B cell (primary cell): ENCODE results near the gene ACSS1. TPM values are rescaled to one million over a fixed set of nuclear protein-coding genes. Genes with fewer than 3 reads are reported as not detected.

ENCODE experiments used
- ATAC-seq: fragments of 200-7000 bp; cut with Tn5 transposase; one replicate; pipeline ENCODE4 v1.10.0; 2021; ENCODE audit warnings: low read depth, mild to moderate bottlenecking, moderate number of reproducible peaks, moderate library complexity
- CTCF ChIA-PET: fragments of 350-600 bp; sonication (Branson Sonifier 250); formaldehyde crosslinking; loops from one replicate; lab custom pipeline; 2021; ENCODE audit warnings: antibody characterized with exemption, inconsistent platforms; lab: Charles Lee
- POLR2A ChIA-PET: fragments of 350-600 bp; sonication (Branson Sonifier 250); formaldehyde crosslinking; loops from one replicate; lab custom pipeline; 2021; ENCODE audit warnings: antibody characterized with exemption; lab: Charles Lee
- DNase-seq: peaks from one replicate; pipeline ENCODE4 v3.0.0; 2013
- H2AFZ ChIP-seq: 2 replicates; pipeline ENCODE4 v1.6.1; 2012; ENCODE audit warnings: mild to moderate bottlenecking, low read depth, low read length; ENCODE audit not compliant: insufficient read depth, poor library complexity, severe bottlenecking
- H3K27ac ChIP-seq, 2 donors: 1 replicate in 1 of 2; 2 replicates in 1 of 2; pipeline ENCODE4 v1.5.1; 2012 to 2013; ENCODE audit warnings: low read length in 2 of 2, mild to moderate bottlenecking in 2 of 2, moderate library complexity in 1 of 2
- H3K27me3 ChIP-seq, 4 experiments: fragments of 200-600 bp in 1 of 4; sonication (generic) in 1 of 4; replicated peaks in 1 of 4; 1 replicate in 2 of 4; 2 replicates in 2 of 4; pipeline versions ENCODE4 v1.6.1 to v1.7.0; 2013 to 2016; ENCODE audit warnings: low read length in 3 of 4, mild to moderate bottlenecking in 2 of 4, mixed read lengths in 1 of 4, moderate library complexity in 1 of 4; ENCODE audit not compliant: insufficient read depth in 4 of 4, control insufficient read depth in 3 of 4; ENCODE audit errors: control extremely low read depth in 1 of 4
- H3K36me3 ChIP-seq, 2 experiments: replicated peaks in 1 of 2; 1 replicate in 1 of 2; 2 replicates in 1 of 2; pipeline versions ENCODE4 v1.6.1 to v1.7.1; 2013; ENCODE audit warnings: low read length in 1 of 2; ENCODE audit not compliant: insufficient read depth in 2 of 2, control insufficient read depth in 1 of 2; ENCODE audit errors: control extremely low read depth in 1 of 2, extremely low read depth in 1 of 2
- H3K4me1 ChIP-seq, 2 donors: fragments of 200-600 bp in 1 of 2; sonication (generic) in 1 of 2; 1 replicate in 1 of 2; 2 replicates in 1 of 2; pipeline versions ENCODE4 v1.5.1 to v1.6.1; 2013 to 2017; ENCODE audit warnings: low read length in 2 of 2; ENCODE audit not compliant: control insufficient read depth in 2 of 2, insufficient read depth in 2 of 2
- H3K4me2 ChIP-seq: replicated peaks from 2 replicates; pipeline ENCODE3; 2012; ENCODE audit warnings: mild to moderate bottlenecking, low read depth, low read length; ENCODE audit not compliant: poor library complexity, severe bottlenecking
- H3K4me3 ChIP-seq, 5 experiments: fragments of 200-600 bp in 1 of 5; sonication (generic) in 1 of 5; 1 replicate in 3 of 5; 2 replicates in 2 of 5; pipeline versions ENCODE4 v1.5.1 to v1.7.0; 2011 to 2016; ENCODE audit warnings: low read length in 4 of 5, mild to moderate bottlenecking in 4 of 5, low read depth in 2 of 5, control low read depth in 1 of 5, moderate library complexity in 1 of 5; ENCODE audit not compliant: insufficient read depth in 1 of 5; ENCODE audit errors: control extremely low read depth in 1 of 5, extremely low read depth in 1 of 5
- H3K79me2 ChIP-seq: fragments of 200-600 bp; sonication (generic); one replicate; pipeline ENCODE4 v1.6.0; 2016; ENCODE audit warnings: low read length; ENCODE audit not compliant: control insufficient read depth, insufficient read depth
- H3K9ac ChIP-seq: fragments of 200-600 bp; sonication (generic); 2 replicates; pipeline ENCODE4 v1.6.1; 2017; ENCODE audit warnings: mild to moderate bottlenecking, low read length, moderate library complexity
- H3K9me3 ChIP-seq, 3 donors: one replicate each; pipeline versions ENCODE4 v1.6.1 to v1.7.1; 2013; ENCODE audit warnings: low read length in 2 of 3; ENCODE audit not compliant: control insufficient read depth in 2 of 3, insufficient read depth in 1 of 3; ENCODE audit errors: control extremely low read depth in 1 of 3
- H4K20me1 ChIP-seq: 2 replicates; pipeline ENCODE4 v1.6.0; 2012; ENCODE audit warnings: mild to moderate bottlenecking, low read length; ENCODE audit not compliant: insufficient read depth, control insufficient read depth, poor library complexity, severe bottlenecking
- H3K27ac Mint-ChIP-seq: one replicate; pipeline ENCODE4 v1.8.0; 2021; ENCODE audit warnings: mixed read lengths
- H3K27me3 Mint-ChIP-seq: one replicate; pipeline ENCODE4 v1.8.0; 2021; ENCODE audit warnings: mixed read lengths
- H3K4me1 Mint-ChIP-seq: one replicate; pipeline ENCODE4 v1.8.0; 2021; ENCODE audit warnings: mixed read lengths
- H3K4me3 Mint-ChIP-seq: one replicate; pipeline ENCODE4 v1.8.0; 2021; ENCODE audit warnings: mixed read lengths
- H3K9me3 Mint-ChIP-seq: one replicate; pipeline ENCODE4 v1.8.0; 2022; ENCODE audit warnings: mixed read lengths; ENCODE audit not compliant: insufficient read depth
- EZH2 ChIP-seq: IDR thresholded peaks from 2 replicates; pipeline ENCODE4 v1.6.1; 2012; ENCODE audit warnings: borderline replicate concordance, low read depth, mild to moderate bottlenecking, moderate library complexity, low read length; ENCODE audit not compliant: insufficient read depth, poor library complexity, severe bottlenecking
- WGBS: methylation state at CpG from one replicate; pipeline ENCODE4 v1.1.5; 2013; ENCODE audit warnings: missing lambda C conversion rate; ENCODE audit not compliant: insufficient coverage; 5-methylcytosine and 5-hydroxymethylcytosine counted together
- intact Hi-C: fragments of 100-400 bp; cut with micrococcal nuclease; formaldehyde crosslinking; loops from one replicate; pipeline ENCODE4 v1.10.0; 2022
- polyA plus RNA-seq: library from polyadenylated mRNA; depleted of rRNA; stranded (reverse); fragments of >200 nt; gene quantifications from 2 replicates; pipeline ENCODE4 v1.2.3, GENCODE V29; 2012
- total RNA-seq, 2 donors: library from RNA; stranded (reverse); fragments of 120-200 nt in 1 of 2; gene quantifications; 1 replicate in 1 of 2; 2 replicates in 1 of 2; pipeline versions ENCODE4 v1.2.3 to v1.2.4, GENCODE V29; 2013 to 2022
- TF ChIP-seq, protein P1 (sequence below): fragments of 200-600 bp; IDR thresholded peaks from one replicate; pipeline ENCODE4 v1.8.0; 2022; ENCODE audit warnings: antibody characterized with exemption, mild to moderate bottlenecking

The ACSS1 gene
- total and polyA plus RNA-seq, 2 donors (not counting 1 experiment from before 2014, with no cell fraction given): 82.7 to 95.5 TPM

DNA sequence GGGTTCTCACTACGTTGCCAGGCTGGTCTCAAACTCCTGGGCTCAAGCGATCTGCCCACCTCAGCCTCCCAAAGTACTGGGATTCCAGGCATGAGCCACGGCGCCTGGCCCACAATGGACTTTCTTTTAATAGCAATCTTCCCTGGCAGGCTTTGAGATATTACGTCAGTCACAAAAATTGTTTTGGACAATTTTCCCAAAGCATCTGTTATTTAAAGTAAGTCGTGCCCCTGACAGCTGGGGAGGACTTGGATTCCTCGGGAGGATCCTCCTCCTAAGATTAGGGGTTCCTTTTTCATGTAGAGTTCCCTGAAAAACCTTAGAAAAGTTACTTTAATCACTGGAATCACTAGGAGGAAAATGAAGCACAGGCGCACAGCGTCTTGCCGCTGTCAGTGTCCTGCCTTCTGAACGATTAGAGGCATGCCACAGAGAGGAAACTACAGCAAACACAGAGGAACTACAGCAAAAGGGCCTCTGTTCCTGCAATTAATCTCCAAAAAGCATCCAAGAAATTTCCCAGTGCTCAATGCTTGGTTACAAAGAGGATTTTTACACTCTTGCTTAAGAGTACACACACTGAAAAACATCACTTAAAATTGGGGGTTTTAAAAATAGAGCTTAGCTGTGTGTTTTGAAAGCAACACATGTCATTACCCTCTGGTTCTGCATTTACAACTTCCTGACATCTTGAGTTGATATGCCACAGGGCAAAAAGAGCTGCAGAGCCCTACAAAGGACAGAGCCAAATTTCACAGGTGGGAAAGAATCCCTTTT lies 4.5 kb downstream of the ACSS1 start:
- Histone ChIP-seq H3K79me2 (peaks cover 86% of the 10 kb centered on the region), H3K4me2 (peak overlapping the region; percentile 79), H3K27me3 (no peaks in the 10 kb centered on the region), H3K9me3 (no peaks in the 10 kb centered on the region), H3K36me3 (peaks cover 0 to 26% of the 10 kb centered on the region in 2 experiments), H4K20me1 (peaks cover 75% of the 10 kb centered on the region), H3K4me3 (peak overlapping the region in 4 of 5 experiments; percentile 8 to 61 (median 30)), H3K4me1 (peaks cover 68 to 77% of the 10 kb centered on the region in 2 donors), H3K27ac (peak overlapping the region; percentile 65 to 93), H2AFZ (no peak overlapping the region), H3K9ac (peak overlapping the region; percentile 64)
- 38% methylated on average over 9 of the region's 11 CpGs for WGBS
- Mint-ChIP-seq H3K9me3 (no peaks in the 10 kb centered on the region), H3K27ac (peak overlapping the region; percentile 97), H3K4me3 (peak overlapping the region; percentile 79), H3K4me1 (peaks cover 85% of the 10 kb centered on the region), H3K27me3 (no peaks in the 10 kb centered on the region)
- POLR2A ChIA-PET: no interaction called here
- CTCF ChIA-PET: interaction anchor here (0.8 to 4.0 kb wide), 7 partner anchors 9 to 58 kb away, joined by 3 to 23 read pairs (median 4); no protein-coding TSS in a partner anchor
- no peak for ATAC-seq
- peak; percentile 36 for DNase-seq
- TF ChIP-seq, protein P1, sequence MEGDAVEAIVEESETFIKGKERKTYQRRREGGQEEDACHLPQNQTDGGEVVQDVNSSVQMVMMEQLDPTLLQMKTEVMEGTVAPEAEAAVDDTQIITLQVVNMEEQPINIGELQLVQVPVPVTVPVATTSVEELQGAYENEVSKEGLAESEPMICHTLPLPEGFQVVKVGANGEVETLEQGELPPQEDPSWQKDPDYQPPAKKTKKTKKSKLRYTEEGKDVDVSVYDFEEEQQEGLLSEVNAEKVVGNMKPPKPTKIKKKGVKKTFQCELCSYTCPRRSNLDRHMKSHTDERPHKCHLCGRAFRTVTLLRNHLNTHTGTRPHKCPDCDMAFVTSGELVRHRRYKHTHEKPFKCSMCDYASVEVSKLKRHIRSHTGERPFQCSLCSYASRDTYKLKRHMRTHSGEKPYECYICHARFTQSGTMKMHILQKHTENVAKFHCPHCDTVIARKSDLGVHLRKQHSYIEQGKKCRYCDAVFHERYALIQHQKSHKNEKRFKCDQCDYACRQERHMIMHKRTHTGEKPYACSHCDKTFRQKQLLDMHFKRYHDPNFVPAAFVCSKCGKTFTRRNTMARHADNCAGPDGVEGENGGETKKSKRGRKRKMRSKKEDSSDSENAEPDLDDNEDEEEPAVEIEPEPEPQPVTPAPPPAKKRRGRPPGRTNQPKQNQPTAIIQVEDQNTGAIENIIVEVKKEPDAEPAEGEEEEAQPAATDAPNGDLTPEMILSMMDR: no peak
- TF ChIP-seq EZH2: no peak
- intact Hi-C loops: no loop called here
